ENCODE results near the gene COL23A1.
"Not testable (repeated sequence)": the region's sequence is repeated elsewhere in the genome, so short reads cannot be mapped to it uniquely, and the experiment has no call there.

Gene COL23A1

GRCh38 chr5:178209334-178210072 is 380.7 kb downstream of the COL23A1 start:
- in situ Hi-C loops (cut with MboI; ENCODE audit: low sequenced_read_pairs) = no loop called here

GRCh38 chr5:178208540-178209227 is 381.5 kb downstream of the COL23A1 start:
- in situ Hi-C loops (cut with MboI; ENCODE audit: low sequenced_read_pairs) = no loop called here

- in situ Hi-C loops (cut with MboI; ENCODE audit: low sequenced_read_pairs) = no loop called here
Measured at GRCh38 chr5:178207917-178208280, 382.3 kb downstream of the COL23A1 start.

- in situ Hi-C loops (cut with MboI; ENCODE audit: low sequenced_read_pairs) = no loop called here
Measured at GRCh38 chr5:178207183-178207916, 382.8 kb downstream of the COL23A1 start.

DNA sequence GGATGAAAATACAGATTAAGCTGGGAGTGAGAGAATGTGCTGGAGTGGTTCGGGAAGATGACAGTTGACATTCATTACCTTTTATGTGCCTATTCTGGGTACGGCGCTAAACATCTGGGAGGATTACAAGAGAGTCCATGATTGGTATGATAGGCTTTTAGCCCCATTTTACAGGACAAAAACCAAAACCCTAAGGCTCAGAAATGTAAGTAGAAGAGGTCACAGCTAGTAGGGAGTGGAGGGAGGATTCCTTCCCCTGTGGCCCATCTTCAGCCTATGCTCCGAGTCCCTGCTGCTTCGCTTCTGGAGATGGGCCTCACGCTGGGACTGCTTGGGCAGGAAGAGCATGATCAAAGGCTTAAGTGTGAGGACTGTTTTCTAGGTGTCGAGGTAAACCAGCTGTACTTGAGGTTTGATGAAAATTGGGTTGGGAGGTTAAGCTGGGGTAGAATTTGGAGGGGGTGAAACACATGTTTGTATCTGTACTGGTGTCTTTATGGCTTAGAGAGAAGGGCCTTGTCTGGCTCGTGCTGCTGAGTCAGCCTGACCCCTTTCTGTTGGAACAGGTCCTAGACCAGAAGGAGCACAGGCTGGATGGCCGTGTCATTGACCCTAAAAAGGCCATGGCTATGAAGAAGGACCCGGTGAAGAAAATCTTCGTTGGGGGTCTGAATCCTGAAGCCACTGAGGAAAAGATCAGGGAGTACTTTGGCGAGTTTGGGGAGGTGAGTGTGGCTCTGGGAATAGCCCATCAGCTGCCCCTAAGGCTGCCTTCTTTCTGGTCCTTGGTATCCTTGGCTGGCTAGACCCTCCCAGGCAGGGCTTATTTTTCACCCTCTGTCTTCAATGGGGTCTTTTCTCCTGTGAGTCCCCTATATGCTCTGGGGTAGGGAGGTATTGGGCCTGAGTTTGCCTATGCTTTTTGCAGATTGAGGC is 383.8 kb downstream of the COL23A1 start:
- in situ Hi-C loops (cut with MboI; ENCODE audit: low sequenced_read_pairs) = no loop called here

DNA sequence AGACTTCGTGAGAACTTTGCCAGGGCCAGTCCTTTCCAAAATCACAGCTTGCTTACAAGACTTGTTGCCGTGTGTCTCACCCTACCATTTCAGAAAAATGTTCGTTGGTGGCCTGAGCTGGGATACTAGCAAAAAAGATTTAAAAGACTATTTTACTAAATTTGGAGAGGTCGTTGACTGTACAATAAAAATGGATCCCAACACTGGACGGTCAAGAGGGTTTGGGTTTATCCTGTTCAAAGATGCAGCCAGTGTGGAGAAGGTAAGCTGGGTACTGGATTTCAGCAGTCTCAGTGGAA is 384.5 kb downstream of the COL23A1 start:
- in situ Hi-C loops (cut with MboI; ENCODE audit: low sequenced_read_pairs) = no loop called here

DNA sequence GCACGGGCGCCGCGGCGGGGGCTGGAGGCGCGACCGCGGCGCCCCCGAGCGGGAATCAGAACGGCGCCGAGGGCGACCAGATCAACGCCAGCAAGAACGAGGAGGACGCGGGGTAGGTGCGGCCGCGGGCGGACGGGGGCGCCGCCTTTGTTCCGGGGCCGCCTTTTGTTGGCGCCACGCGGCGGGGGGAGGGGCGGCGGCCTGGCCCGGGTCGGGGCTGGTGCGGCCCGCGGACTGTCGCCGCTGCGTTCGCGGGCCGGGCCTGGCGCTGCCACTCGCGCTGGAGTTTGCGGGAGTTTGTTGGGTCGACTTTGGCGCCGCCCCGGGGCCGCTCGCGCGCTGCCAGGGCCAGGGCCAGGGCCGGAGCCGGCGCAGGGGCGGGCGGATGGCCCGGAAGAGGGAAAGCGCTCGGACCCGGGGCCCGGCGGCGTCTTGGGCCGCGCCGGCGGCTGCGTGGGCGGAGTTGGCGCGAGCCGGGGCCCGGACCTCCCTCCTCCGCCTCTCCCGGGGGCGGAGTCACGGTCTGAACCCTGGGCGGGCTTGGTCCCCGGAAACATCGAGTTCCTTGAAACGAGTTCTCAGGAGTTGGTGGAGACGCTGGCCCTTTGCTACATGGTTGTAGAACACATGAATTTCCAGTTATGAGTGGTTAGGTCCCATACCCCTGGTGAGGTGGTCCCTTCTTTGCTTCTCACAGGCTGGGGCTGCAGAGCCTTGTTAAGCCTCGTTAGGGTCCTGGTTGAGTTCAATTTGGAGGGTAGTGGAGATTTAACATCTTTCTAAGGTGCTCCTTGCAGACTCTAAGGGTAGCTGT is 385.1 kb downstream of the COL23A1 start:
- in situ Hi-C loops (cut with MboI; ENCODE audit: low sequenced_read_pairs) = no loop called here

GRCh38 chr5:178204182-178204934 is 385.8 kb downstream of the COL23A1 start, which contains the start of gene HNRNPAB:
Gene HNRNPAB, plus strand, starts transcription at chr5:178204533. Its CDS starts 305 bp downstream, at chr5:178204838.
- in situ Hi-C loops (cut with MboI; ENCODE audit: low sequenced_read_pairs) = no loop called here

DNA sequence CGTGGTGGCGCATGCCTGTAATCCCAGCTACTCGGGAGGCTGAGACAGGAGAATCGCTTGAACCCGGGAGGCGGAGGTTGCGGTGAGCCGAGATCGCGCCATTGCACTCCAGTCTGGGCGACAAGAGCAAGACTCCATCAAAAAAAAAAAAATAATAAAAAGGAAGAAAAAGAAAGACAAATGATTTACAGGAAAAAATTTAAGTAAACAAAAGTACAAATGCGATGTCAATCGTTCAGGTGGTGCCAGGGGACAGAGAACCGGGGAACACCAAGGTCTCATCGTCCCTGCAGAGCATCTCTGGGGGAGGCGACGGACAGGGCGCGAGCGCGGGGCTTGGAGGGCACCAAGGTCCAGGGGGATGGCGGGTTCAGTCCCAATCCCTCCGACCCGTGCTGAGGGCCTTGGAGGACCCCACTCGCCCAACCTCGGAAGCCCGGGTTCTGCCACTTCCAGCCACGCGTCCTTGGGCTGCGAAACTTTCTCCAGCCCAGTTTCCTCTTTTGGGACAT is 386.5 kb downstream of the COL23A1 start:
- in situ Hi-C loops (cut with MboI; ENCODE audit: low sequenced_read_pairs) = no loop called here

GRCh38 chr5:178202541-178202940 is 387.7 kb downstream of the COL23A1 start:
- in situ Hi-C loops (cut with MboI; ENCODE audit: low sequenced_read_pairs) = no loop called here

DNA sequence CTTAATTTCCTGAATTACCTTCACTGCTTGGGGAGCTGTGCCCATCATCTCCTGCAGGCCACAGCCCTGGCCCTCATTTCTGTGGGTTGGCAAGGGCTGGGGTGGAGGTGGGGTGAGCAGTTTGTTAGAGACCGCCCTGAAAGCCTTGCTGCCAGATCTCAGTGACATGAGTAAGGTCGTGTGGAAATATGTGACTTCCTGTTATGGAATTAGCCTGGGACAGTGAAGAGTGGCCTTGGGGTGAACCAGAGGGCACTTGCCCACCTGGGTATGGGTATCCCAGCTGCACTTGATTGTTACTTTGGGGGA is 388.3 kb downstream of the COL23A1 start:
- in situ Hi-C loops (cut with MboI; ENCODE audit: low sequenced_read_pairs) = no loop called here

- in situ Hi-C loops (cut with MboI; ENCODE audit: low sequenced_read_pairs) = no loop called here
Measured at GRCh38 chr5:178201221-178201926, 388.8 kb downstream of the COL23A1 start.

DNA sequence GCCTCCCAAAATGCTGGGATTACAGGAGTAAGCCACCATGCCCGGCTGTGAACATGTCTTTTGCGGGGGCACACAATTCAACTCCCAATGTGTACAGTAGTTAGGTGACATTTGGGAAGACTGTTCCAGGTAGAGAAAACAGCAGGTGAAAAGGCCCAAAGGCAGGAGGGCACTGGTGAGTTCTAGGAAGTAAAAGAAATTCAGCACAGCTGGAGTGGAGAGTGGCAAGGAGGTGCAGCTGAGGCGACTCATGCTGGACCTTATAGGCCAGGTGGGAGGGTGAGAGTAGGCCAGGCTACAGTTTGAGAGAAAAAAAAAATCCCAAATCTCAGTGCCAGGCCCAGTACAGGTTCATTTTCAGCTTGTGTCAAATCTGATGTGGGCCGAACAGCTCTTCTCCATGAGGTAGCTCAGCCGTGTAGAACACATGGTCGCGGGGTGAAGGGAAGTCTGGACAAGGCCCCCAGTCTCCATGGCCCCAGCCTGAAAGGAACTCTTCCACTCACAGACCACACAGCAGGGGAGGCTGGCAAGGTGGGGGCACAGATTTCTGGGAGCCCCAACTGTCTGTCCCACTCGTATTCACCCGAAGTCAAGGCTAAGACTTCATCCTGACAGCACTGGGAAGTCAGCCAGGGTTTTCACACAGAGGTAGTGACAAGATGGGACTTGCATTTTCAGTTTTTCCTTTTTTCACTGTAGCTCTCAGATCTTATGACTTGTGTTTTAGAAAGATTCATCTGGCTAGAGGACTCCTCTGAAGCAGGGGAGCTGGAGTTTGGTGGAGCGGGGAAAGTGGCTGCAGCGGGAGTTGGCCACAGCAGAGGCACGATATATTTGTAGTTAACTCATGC is 390.4 kb downstream of the COL23A1 start:
- in situ Hi-C loops (cut with MboI; ENCODE audit: low sequenced_read_pairs) = no loop called here

DNA sequence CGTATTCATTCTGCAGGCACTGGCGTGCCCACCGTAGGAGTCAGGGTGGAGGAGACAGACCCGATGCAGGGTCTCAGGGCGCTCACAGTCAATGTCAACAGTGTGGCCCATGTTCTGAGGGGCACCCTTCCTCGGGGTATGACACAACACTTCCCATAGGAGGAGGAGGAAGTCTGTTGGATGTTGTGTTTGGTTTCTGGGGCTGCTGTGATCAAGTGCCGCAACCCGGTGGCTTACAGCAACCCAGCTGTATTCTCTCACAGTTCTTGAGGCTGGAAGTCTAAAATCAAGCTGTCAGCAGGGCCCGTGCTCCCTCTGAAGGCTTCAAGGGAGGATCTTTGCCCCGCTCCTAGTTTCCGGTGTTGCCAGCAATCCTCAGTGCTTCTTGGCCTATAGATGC is 391.5 kb downstream of the COL23A1 start:
- in situ Hi-C loops (cut with MboI; ENCODE audit: low sequenced_read_pairs) = no loop called here

- in situ Hi-C loops (cut with MboI; ENCODE audit: low sequenced_read_pairs) = not testable (repeated sequence)
Measured at GRCh38 chr5:178198151-178198550, 392.0 kb downstream of the COL23A1 start.

- in situ Hi-C loops (cut with MboI; ENCODE audit: low sequenced_read_pairs) = no loop called here
Measured at GRCh38 chr5:178196986-178197385, 393.2 kb downstream of the COL23A1 start.

DNA sequence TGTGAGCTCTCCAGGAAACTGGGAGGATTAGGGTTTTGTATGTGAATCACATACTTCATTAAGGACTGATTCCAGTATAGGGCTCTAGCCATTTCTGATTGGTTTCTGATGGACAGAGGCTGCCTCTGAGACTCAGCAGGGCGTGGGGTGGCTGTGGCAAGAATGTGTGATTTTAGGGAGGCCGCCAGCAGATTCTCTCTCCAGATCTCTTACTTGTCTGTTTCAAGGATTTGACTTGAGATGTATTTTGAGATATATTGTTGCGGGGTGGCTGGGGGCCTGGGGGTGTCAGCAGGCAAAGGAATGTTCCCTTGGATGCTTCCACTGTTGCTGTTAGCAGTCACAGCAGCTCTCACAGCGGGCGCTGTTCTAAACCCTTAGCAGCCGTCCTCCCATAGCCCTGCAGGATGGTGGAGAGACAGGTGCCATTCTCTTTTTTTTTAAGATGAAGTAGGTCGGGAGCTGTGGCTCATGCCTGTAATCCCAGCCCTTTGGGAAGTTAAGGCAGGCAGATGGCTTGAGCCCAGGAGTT is 393.8 kb downstream of the COL23A1 start:
- in situ Hi-C loops (cut with MboI; ENCODE audit: low sequenced_read_pairs) = no loop called here

GRCh38 chr5:178194026-178194425 is 396.2 kb downstream of the COL23A1 start:
- in situ Hi-C loops (cut with MboI; ENCODE audit: low sequenced_read_pairs) = no loop called here

All from HL-60/S4 treated with phorbol 12-myristate 13-acetate at 8.2 ng/mL for 4 days and 3 days (cell line).